ENCODE results near the gene CASQ2. TPM values are rescaled to one million over a fixed set of nuclear protein-coding genes. Genes with fewer than 3 reads are reported as not detected.

The CASQ2 gene
- polyA plus RNA-seq, 2 of the 4 experiments (the other 2 are of a cell fraction), result not detected

DNA sequence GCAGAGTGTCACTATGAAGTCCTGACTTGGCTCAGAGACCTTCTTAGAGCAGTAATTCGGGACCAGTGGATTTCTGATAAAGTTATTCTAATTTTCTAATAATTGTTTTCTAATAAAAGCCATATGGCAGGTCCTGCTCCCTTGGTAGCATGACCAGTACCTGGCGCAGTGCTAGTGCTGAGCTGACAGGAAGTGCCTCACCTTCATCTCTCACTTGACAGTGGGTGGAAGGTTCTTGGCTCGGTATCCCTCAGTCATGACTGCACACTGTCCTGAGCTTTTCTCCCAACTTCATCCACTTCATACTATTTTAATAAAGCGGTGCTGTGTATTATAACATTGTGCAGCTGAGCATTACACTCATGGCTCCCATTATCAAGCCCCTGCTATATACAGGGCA, 112.6 kb downstream of the CASQ2 start:
- Histone ChIP-seq H3K9me3 (no peaks in the 10 kb centered on the region), H3K4me3 (no peak overlapping the region), H3K27ac (no peak overlapping the region), H3K4me2 (no peak overlapping the region), H3K4me1 (no peaks in the 10 kb centered on the region)
- no peak for TF ChIP-seq ZC3H11A (IDR thresholded peaks at IDR 0.05)
- no peak for TF ChIP-seq ZFP36 (IDR thresholded peaks at IDR 0.05; ENCODE audit: borderline replicate concordance, partially characterized antibody)
- no peak for TF ChIP-seq CHD2 (IDR thresholded peaks at IDR 0.05; ENCODE audit: low read length, partially characterized antibody)
- TF ChIP-seq FOXS1 (CRISPR knock-in tag; IDR thresholded peaks at IDR 0.05), result no peak
- no peak for TF ChIP-seq EP300 (IDR thresholded peaks at IDR 0.05)
- TF ChIP-seq, protein P1, sequence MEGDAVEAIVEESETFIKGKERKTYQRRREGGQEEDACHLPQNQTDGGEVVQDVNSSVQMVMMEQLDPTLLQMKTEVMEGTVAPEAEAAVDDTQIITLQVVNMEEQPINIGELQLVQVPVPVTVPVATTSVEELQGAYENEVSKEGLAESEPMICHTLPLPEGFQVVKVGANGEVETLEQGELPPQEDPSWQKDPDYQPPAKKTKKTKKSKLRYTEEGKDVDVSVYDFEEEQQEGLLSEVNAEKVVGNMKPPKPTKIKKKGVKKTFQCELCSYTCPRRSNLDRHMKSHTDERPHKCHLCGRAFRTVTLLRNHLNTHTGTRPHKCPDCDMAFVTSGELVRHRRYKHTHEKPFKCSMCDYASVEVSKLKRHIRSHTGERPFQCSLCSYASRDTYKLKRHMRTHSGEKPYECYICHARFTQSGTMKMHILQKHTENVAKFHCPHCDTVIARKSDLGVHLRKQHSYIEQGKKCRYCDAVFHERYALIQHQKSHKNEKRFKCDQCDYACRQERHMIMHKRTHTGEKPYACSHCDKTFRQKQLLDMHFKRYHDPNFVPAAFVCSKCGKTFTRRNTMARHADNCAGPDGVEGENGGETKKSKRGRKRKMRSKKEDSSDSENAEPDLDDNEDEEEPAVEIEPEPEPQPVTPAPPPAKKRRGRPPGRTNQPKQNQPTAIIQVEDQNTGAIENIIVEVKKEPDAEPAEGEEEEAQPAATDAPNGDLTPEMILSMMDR (IDR thresholded peaks at IDR 0.05), result no peak
- no peak for TF ChIP-seq FOSL2 (IDR thresholded peaks at IDR 0.05)
- no peak for TF ChIP-seq FOSL2 (CRISPR knock-in tag; IDR thresholded peaks at IDR 0.05)
- TF ChIP-seq RFX5 (IDR thresholded peaks at IDR 0.05), result no peak
- TF ChIP-seq, protein P2, sequence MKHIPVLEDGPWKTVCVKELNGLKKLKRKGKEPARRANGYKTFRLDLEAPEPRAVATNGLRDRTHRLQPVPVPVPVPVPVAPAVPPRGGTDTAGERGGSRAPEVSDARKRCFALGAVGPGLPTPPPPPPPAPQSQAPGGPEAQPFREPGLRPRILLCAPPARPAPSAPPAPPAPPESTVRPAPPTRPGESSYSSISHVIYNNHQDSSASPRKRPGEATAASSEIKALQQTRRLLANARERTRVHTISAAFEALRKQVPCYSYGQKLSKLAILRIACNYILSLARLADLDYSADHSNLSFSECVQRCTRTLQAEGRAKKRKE (CRISPR knock-in tag; IDR thresholded peaks at IDR 0.05; ENCODE audit: low read depth), result no peak
- no peak for TF ChIP-seq EHF (CRISPR knock-in tag; IDR thresholded peaks at IDR 0.05)
- TF ChIP-seq, protein P3, sequence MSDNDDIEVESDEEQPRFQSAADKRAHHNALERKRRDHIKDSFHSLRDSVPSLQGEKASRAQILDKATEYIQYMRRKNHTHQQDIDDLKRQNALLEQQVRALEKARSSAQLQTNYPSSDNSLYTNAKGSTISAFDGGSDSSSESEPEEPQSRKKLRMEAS (IDR thresholded peaks at IDR 0.05), result no peak
- TF ChIP-seq HOXA7 (CRISPR knock-in tag; IDR thresholded peaks at IDR 0.05), result no peak
- TF ChIP-seq, protein P4, sequence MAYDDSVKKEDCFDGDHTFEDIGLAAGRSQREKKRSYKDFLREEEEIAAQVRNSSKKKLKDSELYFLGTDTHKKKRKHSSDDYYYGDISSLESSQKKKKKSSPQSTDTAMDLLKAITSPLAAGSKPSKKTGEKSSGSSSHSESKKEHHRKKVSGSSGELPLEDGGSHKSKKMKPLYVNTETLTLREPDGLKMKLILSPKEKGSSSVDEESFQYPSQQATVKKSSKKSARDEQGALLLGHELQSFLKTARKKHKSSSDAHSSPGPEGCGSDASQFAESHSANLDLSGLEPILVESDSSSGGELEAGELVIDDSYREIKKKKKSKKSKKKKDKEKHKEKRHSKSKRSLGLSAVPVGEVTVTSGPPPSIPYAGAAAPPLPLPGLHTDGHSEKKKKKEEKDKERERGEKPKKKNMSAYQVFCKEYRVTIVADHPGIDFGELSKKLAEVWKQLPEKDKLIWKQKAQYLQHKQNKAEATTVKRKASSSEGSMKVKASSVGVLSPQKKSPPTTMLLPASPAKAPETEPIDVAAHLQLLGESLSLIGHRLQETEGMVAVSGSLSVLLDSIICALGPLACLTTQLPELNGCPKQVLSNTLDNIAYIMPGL (CRISPR knock-in tag; IDR thresholded peaks at IDR 0.05; ENCODE audit: borderline replicate concordance), result no peak
- no peak for TF ChIP-seq JUN (IDR thresholded peaks at IDR 0.05)
- no peak for TF ChIP-seq HES2 (IDR thresholded peaks at IDR 0.05)
- no peak for TF ChIP-seq E2F6 (IDR thresholded peaks at IDR 0.05; ENCODE audit: borderline replicate concordance, low read depth)
- no peak for DNase-seq (ENCODE audit: low read depth in 1 of 2, low spot score in 1 of 2)
- 93% methylated on average over 4 of the region's 4 CpGs for WGBS (ENCODE audit: missing lambda C conversion rate)
- ChIA-PET CTCF (no interaction called here), POLR2A (no interaction called here)
- ATAC-seq, result no peak
- FAIRE-seq, result no peak

GRCh38 chr1:115655306-115655663, 113.2 kb downstream of the CASQ2 start:
- DNase-seq (ENCODE audit: low read depth in 1 of 2, low spot score in 1 of 2), result no peak
- FAIRE-seq, result no peak
- Histone ChIP-seq H3K4me3 (no peak overlapping the region), H3K27ac (no peak overlapping the region), H3K9me3 (no peaks in the 10 kb centered on the region), H3K4me2 (no peak overlapping the region), H3K4me1 (no peaks in the 10 kb centered on the region)
- TF ChIP-seq RNF2 (IDR thresholded peaks at IDR 0.05; ENCODE audit: borderline replicate concordance, low read depth), result no peak
- TF ChIP-seq HOXB13 (CRISPR knock-in tag; IDR thresholded peaks at IDR 0.05; ENCODE audit: low read depth), result no peak
- TF ChIP-seq CBX2 (IDR thresholded peaks at IDR 0.05; ENCODE audit: borderline replicate concordance, low read depth), result no peak
- no peak for TF ChIP-seq ZFP36 (IDR thresholded peaks at IDR 0.05; ENCODE audit: borderline replicate concordance, partially characterized antibody)
- no peak for TF ChIP-seq EHF (CRISPR knock-in tag; IDR thresholded peaks at IDR 0.05)
- no peak for TF ChIP-seq JUNB (IDR thresholded peaks at IDR 0.05)
- TF ChIP-seq GATA3 (IDR thresholded peaks at IDR 0.05; ENCODE audit: borderline replicate concordance), result no peak
- no peak for TF ChIP-seq HDAC2 (IDR thresholded peaks at IDR 0.05)
- TF ChIP-seq SMC3 (IDR thresholded peaks at IDR 0.05), result no peak
- no peak for TF ChIP-seq NR3C1 (IDR thresholded peaks at IDR 0.05)
- WGBS (ENCODE audit: missing lambda C conversion rate), result 94% methylated on average over 7 of the region's 7 CpGs
- CTCF ChIA-PET, result no interaction called here
- no peak for ATAC-seq
- POLR2A ChIA-PET, result no interaction called here

Data from A549 (cell line).